ENCODE data around the gene TNS2. TPM values are rescaled to one million over a fixed set of nuclear protein-coding genes. Genes with fewer than 3 reads are reported as not detected.

Gene TNS2
- total and polyA plus RNA-seq, 4 donors, result 23.1 to 142 (median 110) TPM

DNA sequence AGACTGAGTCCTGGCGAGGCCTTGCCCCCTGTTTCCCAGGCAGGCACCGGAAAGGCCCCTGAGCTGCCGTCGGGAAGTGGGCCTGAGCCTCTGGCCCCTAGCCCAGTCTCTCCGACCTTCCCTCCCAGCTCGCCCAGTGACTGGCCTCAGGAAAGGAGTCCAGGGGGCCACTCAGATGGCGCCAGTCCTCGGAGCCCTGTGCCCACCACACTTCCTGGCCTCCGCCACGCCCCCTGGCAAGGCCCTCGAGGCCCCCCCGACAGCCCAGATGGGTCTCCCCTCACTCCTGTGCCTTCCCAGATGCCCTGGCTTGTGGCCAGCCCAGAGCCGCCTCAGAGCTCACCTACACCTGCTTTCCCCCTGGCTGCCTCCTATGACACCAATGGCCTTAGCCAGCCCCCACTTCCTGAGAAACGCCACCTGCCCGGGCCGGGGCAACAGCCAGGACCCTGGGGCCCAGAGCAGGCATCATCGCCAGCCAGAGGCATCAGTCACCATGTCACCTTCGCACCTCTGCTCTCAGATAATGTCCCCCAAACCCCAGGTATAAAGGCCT, 10.9 kb downstream of the TNS2 start:
- H3K4me3 ChIP-seq (ENCODE audit: low read depth, low read length), result no peak overlapping the region
- WGBS (ENCODE audit: insufficient coverage), result 64% methylated on average over 16 of the region's 18 CpGs
- H3K27ac ChIP-seq (ENCODE audit: low read depth, low read length), result peak overlapping the region; percentile 29
- H3K4me1 ChIP-seq (ENCODE audit: control insufficient read depth, insufficient read depth, low read length), result peaks cover 49% of the 10 kb centered on the region
- H3K27me3 ChIP-seq (ENCODE audit: control insufficient read depth, insufficient read depth, low read length), result no peaks in the 10 kb centered on the region
- peaks cover 81% of the 10 kb centered on the region for H3K36me3 ChIP-seq (ENCODE audit: control insufficient read depth, insufficient read depth, low read length)
- no peaks in the 10 kb centered on the region for H3K9me3 ChIP-seq (ENCODE audit: control insufficient read depth, insufficient read depth, low read length)
- DNase-seq (ENCODE audit: low read depth in 4 of 6, low spot score in 6 of 6), result no peak

- no peaks in the 10 kb centered on the region for H3K27me3 ChIP-seq (ENCODE audit: control insufficient read depth, insufficient read depth, low read length)
- H3K4me3 ChIP-seq (ENCODE audit: low read depth, low read length), result no peak overlapping the region
- no peaks in the 10 kb centered on the region for H3K9me3 ChIP-seq (ENCODE audit: control insufficient read depth, insufficient read depth, low read length)
- 62% methylated on average over 3 of the region's 5 CpGs for WGBS (ENCODE audit: insufficient coverage)
- H3K27ac ChIP-seq (ENCODE audit: low read depth, low read length), result peak overlapping the region; percentile 29
- peaks cover 88% of the 10 kb centered on the region for H3K36me3 ChIP-seq (ENCODE audit: control insufficient read depth, insufficient read depth, low read length)
- peak in 1 of 6 donors; percentile 37 for DNase-seq (ENCODE audit: low read depth in 4 of 6, low spot score in 6 of 6)
- H3K4me1 ChIP-seq (ENCODE audit: control insufficient read depth, insufficient read depth, low read length), result peaks cover 55% of the 10 kb centered on the region
Observed at GRCh38 chr12:53061404-53062010, 11.6 kb downstream of the TNS2 start.

DNA sequence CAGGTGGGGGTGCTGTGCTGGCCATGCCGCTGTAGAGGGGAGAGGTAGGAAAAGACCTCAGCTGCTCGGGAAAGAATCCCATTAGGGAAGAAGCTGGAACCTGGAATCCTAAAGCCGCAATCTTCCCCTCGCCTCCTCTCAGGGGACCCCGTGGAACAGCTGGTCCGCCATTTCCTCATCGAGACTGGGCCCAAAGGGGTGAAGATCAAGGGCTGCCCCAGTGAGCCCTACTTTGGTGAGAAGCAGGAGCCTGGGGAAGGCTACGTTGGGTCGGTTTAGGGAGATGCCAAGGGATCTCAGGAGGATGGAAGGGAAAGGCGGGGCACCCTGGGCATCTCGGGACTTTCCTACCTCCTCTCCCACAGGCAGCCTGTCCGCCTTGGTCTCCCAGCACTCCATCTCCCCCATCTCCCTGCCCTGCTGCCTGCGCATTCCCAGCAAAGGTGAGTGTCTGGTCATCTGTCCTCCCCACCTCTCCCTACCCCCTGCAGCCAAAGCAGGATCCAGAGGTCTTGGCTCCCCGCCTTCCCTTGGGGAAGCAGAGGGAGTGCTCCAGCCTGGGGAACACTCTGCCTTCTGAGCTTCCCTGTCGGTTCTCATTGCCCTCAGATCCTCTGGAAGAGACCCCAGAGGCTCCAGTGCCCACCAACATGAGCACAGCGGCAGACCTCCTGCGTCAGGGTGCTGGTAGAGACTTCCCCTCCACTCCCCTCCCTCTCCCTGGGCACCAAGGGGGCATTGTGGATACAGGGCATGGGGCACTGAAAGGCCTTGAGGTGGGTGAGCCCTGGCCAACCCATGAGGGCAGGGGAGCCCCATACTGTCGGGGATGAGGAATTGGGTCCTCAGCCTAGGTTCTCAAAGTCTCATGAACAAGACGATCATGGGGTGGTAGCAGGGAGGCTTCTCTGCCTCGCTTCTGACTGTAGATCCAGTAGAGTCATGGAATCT, 12.4 kb downstream of the TNS2 start:
- Histone ChIP-seq H3K9me3 (ENCODE audit: control insufficient read depth, insufficient read depth, low read length) (no peaks in the 10 kb centered on the region), H3K27me3 (ENCODE audit: control insufficient read depth, insufficient read depth, low read length) (no peaks in the 10 kb centered on the region), H3K27ac (ENCODE audit: low read depth, low read length) (no peak overlapping the region), H3K4me1 (ENCODE audit: control insufficient read depth, insufficient read depth, low read length) (peaks cover 57% of the 10 kb centered on the region), H3K36me3 (ENCODE audit: control insufficient read depth, insufficient read depth, low read length) (peaks cover 94% of the 10 kb centered on the region), H3K4me3 (ENCODE audit: low read depth, low read length) (no peak overlapping the region)
- WGBS (ENCODE audit: insufficient coverage), result 78% methylated on average over 14 of the region's 20 CpGs
- no peak for DNase-seq (ENCODE audit: low read depth in 4 of 6, low spot score in 6 of 6)

GRCh38 chr12:53062977-53063707, 13.3 kb downstream of the TNS2 start:
- Histone ChIP-seq H3K4me1 (ENCODE audit: control insufficient read depth, insufficient read depth, low read length) (peaks cover 57% of the 10 kb centered on the region), H3K36me3 (ENCODE audit: control insufficient read depth, insufficient read depth, low read length) (peaks cover 97% of the 10 kb centered on the region), H3K4me3 (ENCODE audit: low read depth, low read length) (no peak overlapping the region), H3K9me3 (ENCODE audit: control insufficient read depth, insufficient read depth, low read length) (no peaks in the 10 kb centered on the region), H3K27me3 (ENCODE audit: control insufficient read depth, insufficient read depth, low read length) (no peaks in the 10 kb centered on the region), H3K27ac (ENCODE audit: low read depth, low read length) (peak overlapping the region; percentile 42)
- no peak for DNase-seq (ENCODE audit: low read depth in 4 of 6, low spot score in 6 of 6)
- 85% methylated on average over 12 of the region's 14 CpGs for WGBS (ENCODE audit: insufficient coverage)

DNA sequence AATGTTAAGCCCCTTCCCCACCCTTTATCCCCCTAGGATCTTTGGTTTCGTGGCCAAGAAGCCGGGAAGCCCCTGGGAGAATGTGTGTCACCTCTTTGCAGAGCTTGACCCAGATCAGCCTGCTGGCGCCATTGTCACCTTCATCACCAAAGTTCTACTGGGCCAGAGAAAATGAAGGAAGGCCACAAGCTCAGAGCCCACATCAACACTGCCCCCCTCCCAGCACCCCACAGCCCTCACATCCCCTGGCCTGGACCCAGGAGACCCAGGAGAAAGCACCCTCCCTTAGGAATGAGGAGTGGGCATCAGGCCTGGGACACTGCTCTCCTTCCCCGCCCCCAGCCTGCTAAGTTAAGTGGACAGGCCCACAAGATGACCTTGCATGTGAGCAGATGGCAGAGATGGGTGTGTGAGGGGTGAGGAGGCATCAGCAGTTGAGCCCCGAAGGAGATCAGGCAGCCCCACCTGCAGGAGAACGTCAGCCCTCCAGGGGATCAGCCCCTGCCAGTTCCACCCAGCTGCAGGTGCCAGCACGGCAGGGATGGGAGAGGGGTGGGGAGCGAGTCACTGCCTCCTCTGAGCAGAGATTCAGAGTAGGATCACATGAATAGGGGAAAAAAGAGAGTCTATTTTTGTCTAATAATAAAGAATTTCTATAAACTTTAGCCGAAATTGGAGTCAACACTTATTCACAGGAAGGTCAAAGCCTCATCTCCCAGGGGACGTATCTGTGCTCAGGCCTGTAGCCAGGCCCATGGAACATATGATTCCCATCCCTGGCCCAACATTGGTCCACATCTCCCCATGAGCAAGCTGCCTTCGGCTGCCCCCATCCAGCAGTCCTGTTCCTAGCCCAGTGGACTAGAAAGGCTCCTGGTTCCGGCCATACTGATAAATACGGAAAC, 14.1 kb downstream of the TNS2 start:
- Histone ChIP-seq H3K4me3 (ENCODE audit: low read depth, low read length) (no peak overlapping the region), H3K4me1 (ENCODE audit: control insufficient read depth, insufficient read depth, low read length) (peaks cover 60% of the 10 kb centered on the region), H3K36me3 (ENCODE audit: control insufficient read depth, insufficient read depth, low read length) (peaks cover 97% of the 10 kb centered on the region), H3K9me3 (ENCODE audit: control insufficient read depth, insufficient read depth, low read length) (no peaks in the 10 kb centered on the region), H3K27ac (ENCODE audit: low read depth, low read length) (peak overlapping the region; percentile 64), H3K27me3 (ENCODE audit: control insufficient read depth, insufficient read depth, low read length) (no peaks in the 10 kb centered on the region)
- DNase-seq (ENCODE audit: low read depth in 4 of 6, low spot score in 6 of 6), result peak in 1 of 6 donors; percentile 49
- 68% methylated on average over 12 of the region's 13 CpGs for WGBS (ENCODE audit: insufficient coverage)

GRCh38 chr12:53064613-53065436, 15.0 kb downstream of the TNS2 start:
- H3K4me1 ChIP-seq (ENCODE audit: control insufficient read depth, insufficient read depth, low read length), result peaks cover 60% of the 10 kb centered on the region
- H3K9me3 ChIP-seq (ENCODE audit: control insufficient read depth, insufficient read depth, low read length), result no peaks in the 10 kb centered on the region
- no peak overlapping the region for H3K4me3 ChIP-seq (ENCODE audit: low read depth, low read length)
- H3K27me3 ChIP-seq (ENCODE audit: control insufficient read depth, insufficient read depth, low read length), result no peaks in the 10 kb centered on the region
- peak overlapping the region; percentile 64 for H3K27ac ChIP-seq (ENCODE audit: low read depth, low read length)
- DNase-seq (ENCODE audit: low read depth in 4 of 6, low spot score in 6 of 6), result peak in 1 of 6 donors; percentile 5
- 89% methylated on average over 6 of the region's 11 CpGs for WGBS (ENCODE audit: insufficient coverage)
- H3K36me3 ChIP-seq (ENCODE audit: control insufficient read depth, insufficient read depth, low read length), result peaks cover 97% of the 10 kb centered on the region

DNA sequence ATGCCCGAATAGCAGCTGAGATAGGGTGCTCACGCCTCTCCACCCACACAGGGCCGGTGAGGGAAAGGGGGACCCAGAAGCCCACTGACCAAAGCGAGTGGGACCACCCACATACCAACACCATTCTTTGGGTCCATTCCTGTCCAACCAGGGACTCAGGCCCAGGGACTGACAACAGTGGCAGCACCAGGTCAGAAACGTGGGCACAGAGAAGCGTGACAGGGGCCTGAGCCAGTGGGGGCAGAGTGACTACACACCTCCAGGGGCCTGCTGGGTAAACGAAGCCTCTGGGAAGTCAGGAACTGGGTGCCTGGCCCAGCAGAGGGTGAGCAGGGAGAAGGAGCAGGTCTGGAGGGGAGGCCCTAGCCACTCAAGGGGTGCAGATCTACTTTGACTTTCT, 15.6 kb downstream of the TNS2 start:
- Histone ChIP-seq H3K27me3 (ENCODE audit: control insufficient read depth, insufficient read depth, low read length) (no peaks in the 10 kb centered on the region), H3K4me3 (ENCODE audit: low read depth, low read length) (no peak overlapping the region), H3K36me3 (ENCODE audit: control insufficient read depth, insufficient read depth, low read length) (peaks cover 95% of the 10 kb centered on the region), H3K4me1 (ENCODE audit: control insufficient read depth, insufficient read depth, low read length) (peaks cover 55% of the 10 kb centered on the region), H3K27ac (ENCODE audit: low read depth, low read length) (no peak overlapping the region), H3K9me3 (ENCODE audit: control insufficient read depth, insufficient read depth, low read length) (no peaks in the 10 kb centered on the region)
- peak in 1 of 6 donors; percentile 7 for DNase-seq (ENCODE audit: low read depth in 4 of 6, low spot score in 6 of 6)
- WGBS (ENCODE audit: insufficient coverage), result 75% methylated on average over 3 of the region's 7 CpGs
